Breast epithelium (tissue), 3 donors: ENCODE results near the gene NGB.
"Not testable (repeated sequence)": the region's sequence is repeated elsewhere in the genome, so short reads cannot be mapped to it uniquely, and the experiment has no call there.

ENCODE experiments used
- POLR2A ChIP-seq: fragments of 450-650 bp; IDR thresholded peaks from one replicate; pipeline ENCODE4 v1.6.1; 2016; ENCODE audit warnings: antibody characterized with exemption, mild to moderate bottlenecking, moderate library complexity
- POLR2AphosphoS5 ChIP-seq, 3 donors: sonication (generic); formaldehyde crosslinking; IDR thresholded peaks; one replicate each; pipeline ENCODE4 v1.6.1; 2017; ENCODE audit warnings: antibody characterized with exemption in 3 of 3

DNA sequence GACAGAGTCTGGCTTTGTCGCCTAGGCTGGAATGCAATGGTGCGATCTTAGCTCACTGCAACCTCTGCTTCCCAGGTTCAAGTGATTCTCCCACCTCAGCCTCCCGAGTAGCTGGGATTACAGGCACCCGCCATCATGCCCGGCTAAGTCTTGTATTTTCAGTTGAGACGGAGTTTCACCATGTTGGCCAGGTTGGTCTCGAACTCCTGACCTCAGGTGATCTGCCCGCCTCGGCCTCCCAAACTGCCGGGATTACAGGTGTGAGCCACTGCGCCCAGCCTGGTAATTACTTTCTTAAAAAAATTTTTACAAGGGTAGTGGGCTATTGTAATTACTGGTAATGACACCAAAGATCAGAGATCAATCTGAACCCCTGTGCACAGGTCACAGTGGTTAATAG, 47.8 kb upstream of the NGB start:
- not testable (repeated sequence) for TF ChIP-seq POLR2A; POLR2AphosphoS5 (IDR thresholded peaks at IDR 0.05)
